GM18508 (cell line): Measurements from ENCODE around the gene HDAC7.

Experiments
- ATAC-seq: cut with Tn5 transposase; IDR thresholded peaks from one replicate; pipeline ENCODE4 v1.9.1; 2021; ENCODE audit warnings: moderate number of reproducible peaks; ENCODE audit not compliant: insufficient read depth, unreplicated experiment

HDAC7 gene

DNA sequence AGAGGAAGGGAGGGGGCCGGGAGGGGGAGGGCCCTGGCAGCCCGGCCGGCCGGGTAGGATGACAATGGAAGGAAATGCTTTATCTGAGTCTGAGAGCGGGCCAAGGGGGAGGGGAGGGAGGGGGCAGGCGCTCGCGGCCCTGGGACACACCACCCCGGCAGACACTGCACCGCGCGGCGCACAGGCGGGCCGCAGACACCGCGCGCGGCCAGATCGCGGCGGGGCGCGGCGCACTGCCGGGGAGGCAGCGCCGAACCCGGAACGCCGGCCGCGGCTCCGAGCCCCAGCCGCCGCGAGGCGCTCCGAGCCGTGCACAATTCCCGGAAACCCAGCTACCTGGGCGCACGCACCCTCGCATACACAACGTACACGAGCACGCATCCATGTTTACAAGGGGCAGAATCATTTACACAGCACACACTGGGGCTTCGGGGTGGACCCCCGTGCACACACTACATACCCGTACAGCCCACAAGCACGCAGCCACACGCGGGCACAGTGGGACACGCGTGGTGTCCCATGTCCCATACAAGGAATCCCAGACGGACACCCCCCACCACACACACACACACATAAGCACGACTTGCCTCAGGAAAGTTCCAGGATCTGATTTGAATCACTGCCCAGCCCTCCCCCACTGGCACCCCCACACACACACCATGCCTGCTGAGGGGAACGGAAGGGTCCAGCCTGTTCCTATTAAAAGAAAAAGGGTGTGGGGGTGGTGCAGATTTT, at the start of gene HDAC7:
HDAC7 (minus strand) TSS at position 8 of the 735 bp plus-strand sequence. CDS start 118 bp downstream, outside the sequence.
- no peak for ATAC-seq

DNA sequence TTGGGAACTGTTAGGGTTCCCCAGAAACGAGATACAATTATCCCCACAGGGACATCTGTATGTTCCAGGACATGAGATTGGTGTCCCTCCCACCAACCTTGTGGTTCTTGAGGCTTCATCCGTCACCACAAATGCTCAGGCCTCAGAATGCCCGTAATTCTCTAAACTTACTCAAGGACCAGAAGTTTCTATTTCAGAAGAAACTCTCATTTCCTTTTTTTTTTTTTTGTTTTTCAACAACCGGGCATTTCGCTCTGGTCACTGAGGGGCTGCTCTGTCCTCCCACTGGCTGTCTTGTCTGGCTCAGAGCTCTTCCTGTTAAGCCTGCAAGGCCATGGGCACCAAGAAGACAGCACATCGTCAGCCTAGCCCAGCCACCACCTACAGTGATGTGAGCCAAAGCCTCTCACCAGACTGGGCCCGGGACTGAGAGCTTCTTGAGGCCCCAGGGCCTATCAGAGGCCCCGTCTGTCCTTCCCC, 48.9 kb upstream of the HDAC7 start:
- no peak for ATAC-seq

- ATAC-seq = no peak
These were observed 48.3 kb upstream of the HDAC7 start for GRCh38 chr12:47868041-47868440.

DNA sequence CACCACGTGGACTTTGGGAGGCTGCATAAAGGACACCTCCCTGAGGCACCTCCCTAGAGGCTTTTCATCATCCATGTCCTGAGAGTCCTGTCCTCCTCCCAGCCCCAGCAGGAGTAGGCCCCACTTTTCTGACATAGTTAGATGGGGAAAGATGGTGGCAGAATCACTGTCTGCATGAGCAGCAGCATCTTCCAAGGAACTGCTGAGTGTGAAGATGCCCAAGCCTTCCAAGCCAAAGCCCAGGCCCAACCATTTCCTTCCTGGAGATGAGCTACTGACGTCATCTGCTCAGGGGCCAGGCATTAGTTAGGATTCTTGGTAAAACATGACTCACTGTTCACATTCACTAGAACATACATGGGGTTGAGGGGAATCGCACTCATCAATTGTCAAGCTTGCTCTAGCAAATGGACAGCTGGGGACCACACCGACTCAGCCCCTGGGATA, 47.8 kb upstream of the HDAC7 start:
- no peak for ATAC-seq

GRCh38 chr12:47864646-47865235, 45.0 kb upstream of the HDAC7 start:
- no peak for ATAC-seq

GRCh38 chr12:47863985-47864384, 44.3 kb upstream of the HDAC7 start:
- no peak for ATAC-seq

DNA sequence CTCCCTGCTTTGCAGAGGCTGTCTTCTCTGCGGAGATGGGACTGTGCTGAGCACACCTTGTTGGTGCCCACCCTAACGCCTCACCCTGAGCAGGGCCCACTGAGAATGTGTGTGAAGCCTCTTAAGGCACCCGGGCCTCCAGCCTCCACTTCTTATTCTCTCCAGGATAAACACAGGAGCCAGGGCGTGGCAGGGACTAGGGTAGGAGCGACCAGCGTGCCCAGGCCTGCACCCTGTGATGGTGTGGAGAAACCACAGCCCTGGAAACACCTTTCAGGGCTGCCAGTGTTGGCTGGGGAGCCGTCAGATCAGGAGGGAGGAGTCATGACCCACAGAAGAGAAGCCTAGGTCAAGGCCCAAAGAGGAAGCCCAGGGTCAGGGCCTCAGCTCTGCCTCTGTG, 43.8 kb upstream of the HDAC7 start:
- no peak for ATAC-seq

GRCh38 chr12:47862881-47863280, 43.2 kb upstream of the HDAC7 start:
- ATAC-seq = no peak

DNA sequence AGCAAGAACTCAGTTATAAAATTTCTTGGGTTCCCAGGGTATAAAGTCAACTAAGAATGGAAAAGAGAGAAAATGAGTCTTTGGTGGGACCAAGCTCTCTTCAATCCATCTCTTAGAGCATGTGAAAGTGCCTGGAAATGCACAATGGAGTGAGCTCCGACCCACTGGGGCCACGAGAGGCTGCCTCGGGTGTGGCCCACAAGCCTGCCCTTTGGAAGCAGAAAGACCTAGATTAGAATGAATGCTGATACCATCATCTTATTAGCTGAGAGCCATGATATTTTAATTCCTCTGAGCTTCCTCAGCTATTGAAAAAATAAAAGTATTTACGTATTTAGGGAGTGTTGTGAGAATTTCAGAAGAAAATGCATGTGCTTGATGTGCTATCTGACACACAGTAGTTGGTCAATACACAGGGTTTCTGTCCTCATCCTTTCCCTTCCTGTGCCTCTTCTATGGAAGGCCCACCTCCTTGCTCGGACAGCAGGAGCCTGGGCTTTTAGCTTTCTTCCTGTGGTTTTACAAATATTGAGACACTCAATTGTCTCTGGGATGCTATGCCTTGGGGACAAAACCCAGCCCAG, 42.6 kb upstream of the HDAC7 start:
- no peak for ATAC-seq

DNA sequence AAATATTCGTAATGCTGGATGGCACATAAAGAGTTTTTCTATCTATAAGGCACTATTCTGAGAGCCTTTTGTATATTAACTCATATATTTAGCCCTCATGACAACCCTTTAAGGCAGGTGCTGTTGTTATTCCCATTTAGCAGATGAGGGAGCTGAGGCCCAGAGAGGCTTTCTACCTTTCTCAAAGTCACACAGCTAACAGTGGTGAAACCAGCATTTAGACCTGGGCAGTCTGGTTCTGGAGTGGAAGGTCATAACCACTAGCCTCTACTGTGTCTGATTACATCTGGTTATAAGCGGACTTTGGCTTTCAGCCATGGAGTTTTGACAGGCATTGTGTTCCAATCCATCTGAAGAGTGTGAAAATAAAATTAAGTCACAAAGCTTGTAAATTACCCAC, 41.2 kb upstream of the HDAC7 start:
- ATAC-seq = no peak

- ATAC-seq = no peak
These were observed 40.7 kb upstream of the HDAC7 start for GRCh38 chr12:47860279-47860841.

DNA sequence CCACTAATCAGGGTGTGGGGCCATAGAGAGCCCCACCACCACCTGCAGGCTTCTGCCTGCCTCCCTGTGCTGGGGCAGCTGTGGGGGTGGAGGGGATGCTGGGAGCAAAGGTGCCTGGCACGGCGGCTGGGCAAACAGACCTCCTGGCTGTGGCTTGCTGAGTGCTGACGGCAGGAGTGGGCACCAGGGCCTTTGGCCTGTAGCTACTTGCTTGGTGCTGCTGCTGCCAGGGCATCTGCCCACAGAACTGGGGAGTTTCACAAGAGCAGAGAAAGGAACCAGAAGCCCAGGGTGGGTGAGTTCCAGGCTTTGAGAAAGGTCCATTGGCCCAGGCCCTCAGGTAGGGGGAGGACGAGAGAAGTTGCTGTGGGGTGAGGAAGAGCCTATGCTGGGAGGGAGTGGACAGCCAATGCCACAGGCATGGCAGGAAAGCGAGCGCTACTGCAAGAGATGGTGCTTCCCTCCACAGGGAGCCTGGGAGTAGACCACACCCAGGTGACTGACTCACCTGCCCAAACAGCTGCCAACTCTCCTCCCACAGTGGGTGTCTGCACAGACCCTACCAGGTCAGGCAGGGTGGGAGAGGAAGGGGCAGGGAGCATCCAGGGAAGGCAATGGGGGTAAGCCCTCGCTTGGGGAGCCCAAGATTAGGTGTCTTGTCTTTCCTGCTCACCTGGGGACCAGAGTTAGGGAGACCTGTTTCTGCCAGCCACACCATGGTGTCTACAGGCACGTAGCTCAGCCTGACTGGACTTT, 39.0 kb upstream of the HDAC7 start:
- no peak for ATAC-seq

DNA sequence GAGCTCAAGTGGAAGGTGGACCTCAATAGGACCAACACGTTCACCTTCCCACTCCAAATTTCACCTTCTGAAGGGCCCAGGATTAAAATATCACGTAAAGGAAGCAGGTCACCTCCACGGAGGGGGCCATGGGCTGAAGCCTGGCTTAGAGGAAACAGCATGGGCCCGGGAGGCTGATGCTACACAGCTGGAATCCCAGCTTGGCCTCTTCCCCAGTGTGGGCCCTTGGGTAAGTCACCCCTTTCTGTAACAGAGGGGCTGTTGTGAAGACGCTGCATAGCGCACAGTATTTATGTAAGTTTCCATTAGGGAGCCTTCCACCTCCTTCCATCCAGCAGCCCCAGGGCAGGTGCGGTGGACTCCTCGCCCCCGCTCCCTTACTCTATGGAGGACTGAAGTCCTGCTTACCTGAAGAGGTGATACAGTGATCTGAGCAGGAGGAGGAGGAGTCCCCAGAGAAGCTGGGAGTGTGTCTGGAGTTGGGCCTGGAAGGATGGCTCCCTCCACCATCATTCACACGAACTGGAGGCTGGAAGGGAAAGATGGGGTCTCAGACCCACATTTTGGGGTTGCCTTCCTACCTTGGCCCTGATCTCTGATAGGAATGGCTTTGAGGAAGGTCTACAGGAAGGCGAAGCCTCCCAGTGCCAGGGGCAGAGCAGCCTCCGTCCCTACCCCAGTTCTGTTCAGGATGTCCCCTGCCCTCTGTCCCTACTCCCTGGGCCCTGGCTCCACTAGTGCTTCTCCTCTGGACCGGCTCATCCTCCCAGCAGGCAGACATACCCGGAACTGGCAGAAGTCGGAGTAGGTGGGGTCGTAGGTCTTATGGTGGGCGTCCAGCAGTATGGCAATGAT, 37.2 kb upstream of the HDAC7 start:
- ATAC-seq = no peak

GRCh38 chr12:47856094-47856493, 36.4 kb upstream of the HDAC7 start:
- no peak for ATAC-seq

- ATAC-seq = no peak
These were observed 35.8 kb upstream of the HDAC7 start for GRCh38 chr12:47855502-47855901.

- ATAC-seq = no peak
These were observed 34.8 kb upstream of the HDAC7 start for GRCh38 chr12:47854531-47854930.

DNA sequence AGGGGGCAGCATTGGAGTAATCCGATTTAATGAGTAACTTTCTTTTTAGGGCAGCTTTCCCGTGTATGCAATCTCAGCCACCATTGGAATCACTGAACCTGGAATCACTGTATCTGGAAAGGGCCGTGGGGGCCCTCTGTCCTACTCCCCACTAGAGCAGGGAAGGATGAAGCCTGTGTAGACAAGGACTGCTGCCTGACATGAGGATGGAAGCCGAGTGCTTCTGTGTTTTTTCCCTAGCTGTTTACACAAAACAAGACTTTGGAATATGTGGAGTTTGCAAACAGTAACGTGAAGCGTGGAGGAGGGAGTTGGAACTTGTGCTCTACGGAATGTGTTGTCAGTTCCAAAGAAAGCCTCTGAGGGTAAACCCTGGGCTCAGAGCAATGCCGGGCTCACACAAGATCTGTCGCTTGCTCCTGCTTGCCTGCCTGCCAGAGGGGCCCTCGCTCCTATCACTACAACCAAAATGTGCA, 32.4 kb upstream of the HDAC7 start:
- no peak for ATAC-seq

DNA sequence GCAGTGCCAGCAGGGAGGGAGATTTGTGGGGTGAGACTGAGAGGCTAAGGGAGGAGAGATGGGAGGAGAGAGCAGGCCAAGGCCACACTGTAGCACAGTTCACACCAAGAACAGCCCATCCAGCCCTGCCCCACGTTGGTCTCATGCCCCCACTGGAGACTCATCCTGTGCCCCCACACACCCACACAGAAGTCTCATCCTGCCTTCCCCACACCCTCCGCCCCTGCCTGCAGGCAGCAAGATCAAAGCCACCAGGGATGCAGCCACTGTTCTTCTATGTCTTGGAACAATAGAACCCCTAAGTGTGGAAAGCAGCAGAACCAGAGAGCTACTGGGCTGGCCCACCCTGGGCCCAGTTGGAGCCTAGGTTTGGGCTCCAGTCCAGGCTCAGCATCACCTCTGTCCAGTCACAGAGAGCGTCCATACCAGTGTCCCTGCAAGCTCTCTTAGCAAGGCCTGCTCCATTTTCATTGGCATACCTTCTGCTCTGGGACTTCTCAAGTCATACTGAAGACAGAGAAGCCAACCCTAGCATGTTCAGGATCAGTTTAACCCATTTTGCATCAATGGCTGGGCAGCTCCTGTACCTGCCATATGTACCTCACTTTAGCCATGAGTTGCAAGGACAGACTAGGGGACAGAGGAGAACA, 31.7 kb upstream of the HDAC7 start:
- ATAC-seq = no peak
